HG03175 (cell line): ENCODE results near the gene PANX1.
"Not testable (repeated sequence)": the region's sequence is repeated elsewhere in the genome, so short reads cannot be mapped to it uniquely, and the experiment has no call there.

Experiments
- ATAC-seq: cut with Tn5 transposase; IDR thresholded peaks from one replicate; pipeline ENCODE4 v1.9.1; 2021; ENCODE audit warnings: mild to moderate bottlenecking, moderate library complexity; ENCODE audit not compliant: unreplicated experiment

The PANX1 gene

GRCh38 chr11:94148189-94148588 is 19.5 kb downstream of the PANX1 start:
- no peak for ATAC-seq

DNA sequence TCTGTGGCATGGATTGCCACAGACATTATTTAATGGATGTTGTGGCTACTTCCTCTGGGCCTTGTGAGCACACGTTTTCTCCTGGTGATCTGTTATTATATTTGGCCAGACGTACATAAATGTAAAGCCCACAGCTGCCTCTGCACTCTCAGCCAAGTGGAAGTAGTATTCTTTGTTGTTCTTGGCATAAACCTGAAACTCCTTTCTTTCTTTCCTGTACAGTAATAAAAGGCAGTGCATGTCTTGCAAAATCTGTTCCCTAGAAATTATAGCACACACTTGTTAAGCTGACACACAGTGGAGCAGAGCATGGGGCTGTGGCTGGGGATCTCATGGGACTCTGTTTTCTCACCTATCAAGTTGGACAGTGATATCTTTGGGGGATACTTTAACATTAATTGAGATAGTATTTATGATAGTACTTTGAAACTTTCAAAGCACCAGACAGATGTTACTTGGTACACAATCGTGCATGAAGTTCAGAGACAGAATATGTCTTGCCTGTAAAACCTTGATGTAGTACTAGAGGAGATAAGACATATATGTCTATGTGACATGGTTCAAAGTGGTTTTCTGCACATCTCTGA is 20.9 kb downstream of the PANX1 start:
- no peak for ATAC-seq

DNA sequence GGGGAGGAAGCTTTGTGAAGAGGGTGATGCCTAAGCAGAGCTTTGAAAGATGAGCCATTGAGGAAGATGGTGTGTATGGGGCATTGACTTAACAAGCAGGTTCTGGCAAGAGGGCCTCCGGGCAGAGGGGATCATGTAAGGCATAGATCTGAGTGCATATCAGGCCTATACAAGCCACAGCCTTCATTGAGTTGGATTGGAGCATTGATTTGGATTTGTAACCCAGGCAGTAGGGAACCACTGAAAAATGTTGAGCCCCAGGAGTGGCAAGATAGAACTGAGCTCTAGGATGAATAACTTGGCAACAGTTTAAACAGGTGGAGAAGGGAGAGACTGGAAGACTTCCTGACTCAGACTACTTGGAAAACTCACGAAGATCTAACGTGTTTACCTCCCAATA is 21.4 kb downstream of the PANX1 start:
- ATAC-seq = no peak

DNA sequence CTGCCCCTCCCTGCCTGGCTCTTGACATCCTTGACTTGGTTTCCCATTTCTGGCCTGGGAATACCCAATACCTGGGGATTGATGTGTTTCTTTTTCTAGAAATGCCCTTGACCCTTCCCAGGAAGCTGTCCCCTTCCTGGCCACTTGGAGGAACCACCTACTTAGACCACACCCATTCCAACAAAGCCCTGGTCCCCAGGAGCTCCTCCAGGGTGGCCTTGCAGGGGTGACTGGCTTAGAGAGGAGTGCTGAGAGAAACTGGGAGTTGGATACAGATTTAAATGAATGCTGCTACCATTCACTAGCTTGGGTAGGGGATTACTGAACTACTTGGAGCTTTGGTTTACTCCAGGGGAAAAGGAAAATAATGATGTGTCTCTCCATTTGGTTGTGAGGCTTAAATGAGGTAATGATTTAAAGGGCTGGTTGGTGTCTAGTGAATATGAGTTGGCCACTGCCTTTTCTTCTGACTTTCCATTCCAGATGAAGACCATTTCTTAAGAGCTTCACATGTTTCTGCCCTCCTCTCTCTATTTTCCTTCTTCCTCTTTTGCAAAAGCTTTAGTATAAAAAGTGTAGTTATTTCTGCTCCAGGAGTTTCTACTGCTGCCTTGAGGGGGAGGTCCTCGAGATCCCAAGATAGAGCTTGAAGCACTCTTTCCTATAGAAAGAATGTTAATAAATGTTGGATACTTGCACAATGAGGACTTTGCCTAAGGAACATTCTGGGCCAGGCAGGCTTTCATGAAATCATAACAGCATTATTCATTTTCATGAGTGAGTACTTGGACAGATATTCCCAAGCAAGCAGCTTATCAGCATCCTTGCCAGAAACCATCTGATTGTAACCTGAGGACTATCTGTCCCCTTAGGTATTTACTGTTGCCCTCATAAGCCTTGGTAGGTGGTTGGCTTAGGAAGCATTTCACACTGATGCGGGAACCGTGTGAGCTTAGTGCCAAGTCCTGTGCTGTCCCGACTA is 22.4 kb downstream of the PANX1 start:
- no peak for ATAC-seq

GRCh38 chr11:94151903-94152677 is 23.4 kb downstream of the PANX1 start:
- ATAC-seq = peak; percentile 41

- ATAC-seq = no peak
Observed at GRCh38 chr11:94152678-94153065, 24.0 kb downstream of the PANX1 start.

GRCh38 chr11:94153320-94153719 is 24.7 kb downstream of the PANX1 start:
- ATAC-seq = no peak

DNA sequence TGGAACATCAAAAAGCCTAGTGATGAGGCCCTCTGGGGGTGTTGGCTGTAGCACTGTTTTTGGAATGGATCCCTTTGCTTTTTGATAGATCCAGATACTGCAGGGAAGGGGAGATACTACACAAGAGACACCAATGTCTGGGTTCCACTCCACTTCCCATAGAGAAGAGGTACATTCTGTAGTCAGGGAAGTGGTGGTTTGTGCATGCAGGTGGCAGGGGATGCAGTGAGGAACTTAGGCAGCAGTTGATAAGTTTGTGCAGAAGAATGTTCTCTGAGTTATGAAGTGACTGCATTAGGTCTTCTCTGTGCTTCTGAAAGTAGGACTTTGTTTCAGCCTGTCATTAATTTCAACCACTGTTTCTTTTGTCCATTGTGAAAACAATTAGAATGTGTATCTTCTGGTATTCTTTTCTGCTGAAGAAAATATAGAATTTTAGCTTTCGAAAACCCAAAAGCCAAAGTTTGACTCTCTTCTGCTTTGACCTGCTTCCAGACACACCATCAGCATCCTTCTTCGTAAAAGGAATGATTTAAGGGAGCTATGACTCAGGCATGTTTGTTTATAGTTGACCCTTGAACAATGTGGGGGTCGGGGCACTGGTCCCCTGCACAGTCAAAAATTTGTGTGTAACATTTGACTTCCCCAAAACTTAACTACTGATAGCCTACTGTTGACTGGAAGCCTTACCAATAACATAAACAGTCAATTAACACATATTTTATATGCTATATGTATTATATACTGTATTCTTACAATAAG is 25.6 kb downstream of the PANX1 start:
- ATAC-seq = no peak

GRCh38 chr11:94157339-94157738 is 28.7 kb downstream of the PANX1 start:
- not testable (repeated sequence) for ATAC-seq

- ATAC-seq = no peak
Observed at GRCh38 chr11:94168882-94169281, 40.2 kb downstream of the PANX1 start.

- no peak for ATAC-seq
Observed at GRCh38 chr11:94169516-94169915, 40.9 kb downstream of the PANX1 start.

DNA sequence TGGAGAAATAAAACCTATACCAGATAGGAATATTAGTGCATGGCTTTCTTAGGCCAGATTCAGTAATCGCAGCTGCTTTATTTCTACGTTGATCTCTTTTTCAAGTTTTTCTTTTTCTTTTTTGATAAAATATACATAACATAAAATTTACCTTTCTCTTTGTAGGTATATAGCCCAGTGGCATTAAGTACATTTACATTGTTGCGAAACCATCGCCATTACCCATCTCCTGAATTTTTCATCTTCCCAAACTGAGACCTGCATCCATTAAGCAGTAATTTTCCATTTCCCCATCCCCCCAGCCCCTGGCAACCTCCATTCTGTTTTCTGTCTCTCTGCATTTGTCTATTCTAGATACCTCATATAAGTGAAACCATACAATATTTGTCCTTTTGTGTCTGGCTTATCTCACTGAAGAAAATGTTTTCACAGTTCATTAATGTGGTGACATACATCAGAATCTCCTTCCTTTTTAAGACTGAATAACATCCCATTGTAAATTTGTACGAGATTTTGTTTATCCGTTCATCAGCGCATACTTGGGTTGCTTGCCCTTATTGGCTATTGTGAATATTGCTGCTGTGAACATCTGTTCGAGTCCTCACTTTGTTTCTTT is 41.4 kb downstream of the PANX1 start:
- no peak for ATAC-seq

DNA sequence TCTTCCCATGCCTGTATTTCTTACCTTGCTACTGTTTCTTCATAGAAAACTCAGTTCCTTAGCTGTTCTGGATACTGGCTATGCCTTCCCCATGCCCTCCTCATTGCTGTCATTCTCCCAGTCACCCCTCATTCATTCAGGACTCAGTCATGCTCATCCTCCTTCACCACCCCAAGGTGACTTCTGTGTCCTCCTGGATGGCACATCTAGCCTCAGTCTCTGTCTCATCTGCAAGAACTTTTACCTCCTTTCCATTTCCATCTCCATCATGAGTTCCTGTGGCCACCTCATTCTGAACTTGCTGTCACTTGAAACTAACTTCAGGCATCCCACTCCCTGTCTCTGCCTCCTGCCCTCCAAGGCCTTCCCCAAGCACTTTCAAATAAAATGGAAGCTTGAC is 42.3 kb downstream of the PANX1 start:
- ATAC-seq = no peak

- ATAC-seq = peak; percentile 56
Observed at GRCh38 chr11:94171693-94172440, 43.2 kb downstream of the PANX1 start.

DNA sequence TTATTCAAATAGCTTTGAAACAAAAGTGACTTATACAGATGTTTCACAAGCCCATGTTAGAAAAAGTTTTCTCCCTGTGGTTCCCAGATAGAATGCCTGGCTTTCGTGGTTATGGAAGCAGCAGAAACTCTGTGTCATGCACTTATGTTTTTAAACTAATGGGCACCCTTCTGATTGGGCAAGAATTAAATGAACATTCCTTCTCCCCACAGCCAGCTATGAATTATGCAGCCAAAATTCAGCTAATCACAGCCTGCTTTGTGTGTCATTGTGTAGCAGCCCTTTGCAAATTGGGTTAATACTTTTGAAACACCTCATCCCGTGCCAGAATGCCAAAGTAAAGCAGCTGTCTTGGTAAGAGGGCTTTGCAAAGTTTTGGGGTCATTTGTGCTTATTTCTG is 46.9 kb downstream of the PANX1 start:
- ATAC-seq = no peak

DNA sequence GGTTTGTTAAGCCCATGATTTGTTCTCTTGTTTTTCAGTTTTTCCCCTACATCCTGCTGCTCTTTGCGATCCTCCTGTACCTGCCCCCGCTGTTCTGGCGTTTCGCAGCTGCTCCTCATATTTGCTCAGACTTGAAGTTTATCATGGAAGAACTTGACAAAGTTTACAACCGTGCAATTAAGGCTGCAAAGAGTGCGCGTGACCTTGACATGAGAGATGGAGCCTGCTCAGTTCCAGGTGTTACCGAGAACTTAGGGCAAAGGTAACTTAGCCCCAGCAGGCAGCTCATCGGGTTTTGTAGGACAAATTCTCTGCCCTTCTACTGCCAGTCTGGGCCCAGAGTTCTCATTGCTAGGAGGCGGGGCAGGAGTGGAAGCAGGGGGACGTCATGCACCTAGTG is 49.7 kb downstream of the PANX1 start:
- no peak for ATAC-seq

DNA sequence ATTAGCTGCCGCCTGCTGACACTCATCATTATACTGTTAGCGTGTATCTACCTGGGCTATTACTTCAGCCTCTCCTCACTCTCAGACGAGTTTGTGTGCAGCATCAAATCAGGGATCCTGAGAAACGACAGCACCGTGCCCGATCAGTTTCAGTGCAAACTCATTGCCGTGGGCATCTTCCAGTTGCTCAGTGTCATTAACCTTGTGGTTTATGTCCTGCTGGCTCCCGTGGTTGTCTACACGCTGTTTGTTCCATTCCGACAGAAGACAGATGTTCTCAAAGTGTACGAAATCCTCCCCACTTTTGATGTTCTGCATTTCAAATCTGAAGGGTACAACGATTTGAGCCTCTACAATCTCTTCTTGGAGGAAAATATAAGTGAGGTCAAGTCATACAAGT is 51.1 kb downstream of the PANX1 start:
- ATAC-seq = no peak

DNA sequence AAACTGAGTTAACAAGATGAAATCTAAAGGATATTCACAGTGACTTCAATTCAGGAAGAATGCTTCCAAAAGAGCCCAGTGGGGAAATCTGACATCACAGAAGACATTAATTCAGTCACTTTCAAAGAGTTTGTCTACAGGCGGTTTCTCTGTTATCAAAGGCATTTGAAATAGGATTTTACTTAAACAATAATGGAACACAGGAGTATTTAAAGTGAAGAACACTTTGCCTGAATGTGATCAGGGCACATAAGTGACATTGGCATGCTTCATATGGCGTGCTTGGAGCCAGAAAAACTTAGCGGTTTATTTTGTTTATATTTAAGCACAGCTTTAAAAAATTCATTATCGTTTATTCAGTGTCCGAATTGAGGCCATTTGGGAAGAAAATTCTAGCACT is 52.9 kb downstream of the PANX1 start:
- ATAC-seq = no peak

- no peak for ATAC-seq
Observed at GRCh38 chr11:94181943-94182342, 53.3 kb downstream of the PANX1 start.
